Mucosa of stomach (tissue), 1 donor: ENCODE results near the gene COL4A4.

Experiments
- H3K27me3 ChIP-seq: one replicate; pipeline ENCODE4 v1.7.0; 2013; ENCODE audit warnings: mild to moderate bottlenecking, low read length; ENCODE audit not compliant: control insufficient read depth, insufficient read depth
- H3K36me3 ChIP-seq: one replicate; pipeline ENCODE4 v1.7.0; 2013; ENCODE audit warnings: low read length; ENCODE audit not compliant: control insufficient read depth, insufficient read depth
- H3K4me1 ChIP-seq: one replicate; pipeline ENCODE4 v1.7.0; 2013; ENCODE audit warnings: mild to moderate bottlenecking, low read length; ENCODE audit not compliant: control insufficient read depth, insufficient read depth
- H3K4me3 ChIP-seq: one replicate; pipeline ENCODE4 v1.7.0; 2013; ENCODE audit warnings: low read length
- H3K9ac ChIP-seq: one replicate; pipeline ENCODE4 v1.7.0; 2013; ENCODE audit warnings: mild to moderate bottlenecking, low read length, moderate library complexity
- H3K9me3 ChIP-seq: one replicate; pipeline ENCODE4 v1.7.0; 2013; ENCODE audit warnings: mild to moderate bottlenecking, low read length, moderate library complexity; ENCODE audit not compliant: control insufficient read depth
- donor health status: Pancreatic carcinoma.

The COL4A4 gene

GRCh38 chr2:227163998-227164762, at the start of gene COL4A4, which contains the start of gene COL4A3:
Gene COL4A4 (minus strand): TSS chr2:227164205. CDS start chr2:227147483, 16,722 bp downstream.
Gene COL4A3 (plus strand): TSS chr2:227164624. CDS start chr2:227164727, 103 bp downstream.
- no peaks in the 10 kb centered on the region for H3K36me3 ChIP-seq
- peaks cover 3% of the 10 kb centered on the region for H3K4me1 ChIP-seq
- no peak within 1 kb of the TSS for H3K4me3 ChIP-seq
- no peak within 1 kb of the TSS for H3K9ac ChIP-seq
- peaks cover 56% of the 10 kb centered on the region for H3K27me3 ChIP-seq
- H3K9me3 ChIP-seq: no peaks in the 10 kb centered on the region

GRCh38 chr2:227207573-227207972, 43.6 kb upstream of the COL4A4 start:
- Histone ChIP-seq H3K36me3 (no peaks in the 10 kb centered on the region), H3K4me3 (no peak overlapping the region), H3K9ac (no peak overlapping the region), H3K9me3 (no peaks in the 10 kb centered on the region), H3K4me1 (no peaks in the 10 kb centered on the region), H3K27me3 (no peaks in the 10 kb centered on the region)

- Histone ChIP-seq H3K9me3 (no peaks in the 10 kb centered on the region), H3K4me1 (no peaks in the 10 kb centered on the region), H3K9ac (no peak overlapping the region), H3K36me3 (no peaks in the 10 kb centered on the region), H3K27me3 (no peaks in the 10 kb centered on the region), H3K4me3 (no peak overlapping the region)
These were observed 42.4 kb upstream of the COL4A4 start for GRCh38 chr2:227206406-227206805.

GRCh38 chr2:227205701-227206100, 41.7 kb upstream of the COL4A4 start:
- no peaks in the 10 kb centered on the region for H3K9me3 ChIP-seq
- H3K36me3 ChIP-seq: no peaks in the 10 kb centered on the region
- no peak overlapping the region for H3K4me3 ChIP-seq
- H3K4me1 ChIP-seq: no peaks in the 10 kb centered on the region
- H3K9ac ChIP-seq: no peak overlapping the region
- no peaks in the 10 kb centered on the region for H3K27me3 ChIP-seq

GRCh38 chr2:227204452-227204851, 40.4 kb upstream of the COL4A4 start:
- Histone ChIP-seq H3K36me3 (no peaks in the 10 kb centered on the region), H3K9ac (no peak overlapping the region), H3K4me3 (no peak overlapping the region), H3K27me3 (no peaks in the 10 kb centered on the region), H3K9me3 (no peaks in the 10 kb centered on the region), H3K4me1 (no peaks in the 10 kb centered on the region)

DNA sequence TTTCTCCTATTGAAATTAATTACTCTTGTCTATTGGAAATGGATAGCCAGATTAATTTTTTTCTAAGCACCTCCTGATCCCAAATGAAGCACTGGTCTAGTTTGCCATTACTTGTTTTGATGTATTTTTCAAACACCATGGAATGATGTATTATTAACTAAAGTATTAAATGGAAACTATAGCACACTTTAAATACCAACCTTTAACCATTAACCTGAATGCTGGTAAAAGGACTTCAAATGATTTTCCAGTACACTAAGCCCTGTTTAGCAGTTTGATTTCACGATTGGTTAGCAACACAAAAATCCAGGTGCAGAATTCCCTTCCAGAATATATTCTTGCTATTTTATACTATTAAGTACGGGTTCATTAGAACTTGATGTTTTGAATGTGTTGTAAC, 37.8 kb upstream of the COL4A4 start:
- no peaks in the 10 kb centered on the region for H3K27me3 ChIP-seq
- no peaks in the 10 kb centered on the region for H3K9me3 ChIP-seq
- H3K4me3 ChIP-seq: no peak overlapping the region
- H3K4me1 ChIP-seq: no peaks in the 10 kb centered on the region
- no peaks in the 10 kb centered on the region for H3K36me3 ChIP-seq
- no peak overlapping the region for H3K9ac ChIP-seq

- no peak overlapping the region for H3K9ac ChIP-seq
- no peaks in the 10 kb centered on the region for H3K36me3 ChIP-seq
- H3K4me1 ChIP-seq: no peaks in the 10 kb centered on the region
- H3K4me3 ChIP-seq: no peak overlapping the region
- no peaks in the 10 kb centered on the region for H3K27me3 ChIP-seq
- H3K9me3 ChIP-seq: no peaks in the 10 kb centered on the region
These were observed 34.9 kb upstream of the COL4A4 start for GRCh38 chr2:227198866-227199265.

DNA sequence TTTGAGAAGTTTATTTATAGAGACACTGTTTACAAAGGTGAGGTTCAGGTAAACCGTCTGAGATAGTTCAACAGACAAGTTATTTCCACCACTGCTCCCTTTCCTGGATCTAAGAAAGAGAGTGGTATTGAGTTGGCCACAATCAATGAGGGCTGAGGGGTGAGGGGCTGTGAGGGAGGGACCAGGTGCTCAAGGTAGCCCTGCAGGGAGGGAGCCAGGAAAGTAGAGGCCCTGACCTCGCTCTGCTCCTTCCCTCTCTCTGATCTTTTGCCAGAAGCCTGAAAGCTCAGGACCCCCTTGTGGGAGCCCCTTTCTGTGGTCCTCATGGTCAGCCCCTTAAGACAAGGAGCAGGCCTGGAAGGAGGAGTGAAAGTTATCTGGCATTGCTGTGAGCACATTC, 30.2 kb upstream of the COL4A4 start:
- no peak overlapping the region for H3K9ac ChIP-seq
- no peaks in the 10 kb centered on the region for H3K27me3 ChIP-seq
- no peak overlapping the region for H3K4me3 ChIP-seq
- H3K4me1 ChIP-seq: no peaks in the 10 kb centered on the region
- no peaks in the 10 kb centered on the region for H3K9me3 ChIP-seq
- no peaks in the 10 kb centered on the region for H3K36me3 ChIP-seq

- no peaks in the 10 kb centered on the region for H3K27me3 ChIP-seq
- H3K4me1 ChIP-seq: no peaks in the 10 kb centered on the region
- no peak overlapping the region for H3K4me3 ChIP-seq
- no peaks in the 10 kb centered on the region for H3K36me3 ChIP-seq
- no peak overlapping the region for H3K9ac ChIP-seq
- H3K9me3 ChIP-seq: no peaks in the 10 kb centered on the region
These were observed 28.5 kb upstream of the COL4A4 start for GRCh38 chr2:227192491-227192890.

DNA sequence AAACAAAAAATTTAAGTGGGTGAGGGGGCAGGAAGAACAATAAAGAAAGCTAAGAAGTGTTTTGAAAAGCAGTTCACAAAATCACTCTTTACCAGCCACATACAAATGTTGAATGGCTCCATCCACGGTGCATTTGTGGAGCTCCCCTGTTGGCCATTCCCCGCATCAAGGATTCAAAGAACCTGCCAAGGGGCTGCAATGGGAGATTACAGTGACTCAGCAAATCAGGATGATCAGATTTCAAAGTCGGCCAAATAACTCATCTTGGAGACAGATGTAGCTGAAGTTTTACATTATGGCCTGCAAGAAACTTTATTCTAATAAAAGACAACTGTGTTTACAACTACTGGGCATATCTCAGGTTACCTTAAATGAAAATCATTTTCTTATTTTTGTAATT, 27.4 kb upstream of the COL4A4 start:
- no peak overlapping the region for H3K9ac ChIP-seq
- no peaks in the 10 kb centered on the region for H3K36me3 ChIP-seq
- no peaks in the 10 kb centered on the region for H3K27me3 ChIP-seq
- no peaks in the 10 kb centered on the region for H3K4me1 ChIP-seq
- H3K9me3 ChIP-seq: no peaks in the 10 kb centered on the region
- H3K4me3 ChIP-seq: no peak overlapping the region

DNA sequence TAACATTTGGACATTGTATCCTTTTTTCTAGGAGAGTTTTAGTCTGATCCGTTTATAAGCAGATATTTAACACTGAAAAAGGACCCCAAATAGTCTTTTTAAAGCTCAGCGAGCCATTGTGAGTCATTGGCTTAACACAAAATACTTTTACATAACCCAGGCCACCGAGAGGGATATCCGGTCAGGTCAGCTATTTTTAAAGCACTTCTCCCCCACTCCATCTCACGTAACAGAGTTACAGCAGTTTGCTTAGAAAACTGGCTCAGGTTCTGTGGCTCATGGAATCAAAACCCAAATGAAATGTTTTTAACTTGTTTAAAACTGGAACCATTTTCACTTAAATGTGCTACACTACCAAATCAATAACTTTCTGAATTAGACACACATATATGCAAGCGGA, 24.3 kb upstream of the COL4A4 start:
- H3K27me3 ChIP-seq: no peaks in the 10 kb centered on the region
- no peaks in the 10 kb centered on the region for H3K4me1 ChIP-seq
- H3K9ac ChIP-seq: no peak overlapping the region
- no peaks in the 10 kb centered on the region for H3K9me3 ChIP-seq
- no peaks in the 10 kb centered on the region for H3K36me3 ChIP-seq
- H3K4me3 ChIP-seq: no peak overlapping the region

DNA sequence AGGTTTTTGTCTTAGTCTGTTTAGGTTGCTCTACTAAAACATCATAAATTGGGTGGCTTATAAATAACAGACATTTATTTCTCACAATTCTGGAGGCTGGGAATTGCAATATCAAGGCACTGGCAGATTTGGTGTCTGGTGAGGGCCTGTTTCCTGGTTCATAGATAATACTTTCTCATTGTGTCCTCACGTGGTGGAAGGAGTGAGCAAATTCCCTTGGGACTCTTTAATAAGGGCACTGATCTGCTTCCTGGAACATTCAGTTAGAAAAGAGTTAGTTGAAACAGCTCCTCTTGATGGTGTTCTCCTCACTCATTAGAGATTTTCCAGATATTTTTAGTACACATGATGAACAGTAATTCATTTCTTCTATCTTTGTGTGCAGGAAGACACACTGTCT, 22.7 kb upstream of the COL4A4 start:
- Histone ChIP-seq H3K36me3 (no peaks in the 10 kb centered on the region), H3K4me3 (no peak overlapping the region), H3K9me3 (no peaks in the 10 kb centered on the region), H3K9ac (no peak overlapping the region), H3K27me3 (no peaks in the 10 kb centered on the region), H3K4me1 (no peaks in the 10 kb centered on the region)
